Ascending aorta (tissue), 2 donors: ENCODE data around the gene TPSD1. TPM values are rescaled to one million over a fixed set of nuclear protein-coding genes. Genes with fewer than 3 reads are reported as not detected.

Source experiments
- DNase-seq, 2 donors: peaks; one replicate each; pipeline ENCODE4 v3.0.0-alpha.2; 2019; ENCODE audit warnings: low spot score in 2 of 2
- H3K27ac ChIP-seq, 2 donors: fragments of 200-600 bp; sonication (generic); one replicate each; pipeline ENCODE4 v1.5.1; 2016 to 2017; ENCODE audit warnings: mild to moderate bottlenecking in 1 of 2
- H3K27me3 ChIP-seq: fragments of 200-600 bp; sonication (generic); one replicate; pipeline ENCODE4 v1.5.1; 2017
- H3K36me3 ChIP-seq, 2 donors: fragments of 200-600 bp; sonication (generic); one replicate each; pipeline ENCODE4 v1.5.1; 2016
- H3K4me1 ChIP-seq, 2 donors: fragments of 200-600 bp; sonication (generic); one replicate each; pipeline ENCODE4 v1.5.1; 2016 to 2017; ENCODE audit warnings: mild to moderate bottlenecking in 1 of 2
- H3K4me3 ChIP-seq, 2 donors: fragments of 200-600 bp; sonication (generic); one replicate each; pipeline ENCODE4 v1.5.1; 2016 to 2017; ENCODE audit warnings: mild to moderate bottlenecking in 1 of 2
- H3K9me3 ChIP-seq, 2 donors: fragments of 200-600 bp; sonication (generic); one replicate each; pipeline ENCODE4 v1.5.1; 2016
- intact Hi-C: fragments of 100-400 bp; cut with DNase I; formaldehyde crosslinking; loops from one replicate; pipeline ENCODE4 v1.15.1; 2023
- total RNA-seq: library from RNA; depleted of rRNA; stranded (reverse); fragments of >200 nt; gene quantifications from one replicate; pipeline ENCODE4 v1.1.0, GENCODE V29; 2016
- TF ChIP-seq, protein P1 (sequence below), 3 experiments: fragments of 200-600 bp in 2 of 3; fragments of 450-650 bp in 1 of 3; sonication (generic) in 2 of 3; IDR thresholded peaks; one replicate each; pipeline ENCODE4 v1.5.1; 2016 to 2019; ENCODE audit warnings: antibody characterized with exemption in 3 of 3, mild to moderate bottlenecking in 1 of 3, moderate library complexity in 1 of 3

TPSD1 gene
- total RNA-seq, 1 donor from 2014 or later, result 20.8 TPM

DNA sequence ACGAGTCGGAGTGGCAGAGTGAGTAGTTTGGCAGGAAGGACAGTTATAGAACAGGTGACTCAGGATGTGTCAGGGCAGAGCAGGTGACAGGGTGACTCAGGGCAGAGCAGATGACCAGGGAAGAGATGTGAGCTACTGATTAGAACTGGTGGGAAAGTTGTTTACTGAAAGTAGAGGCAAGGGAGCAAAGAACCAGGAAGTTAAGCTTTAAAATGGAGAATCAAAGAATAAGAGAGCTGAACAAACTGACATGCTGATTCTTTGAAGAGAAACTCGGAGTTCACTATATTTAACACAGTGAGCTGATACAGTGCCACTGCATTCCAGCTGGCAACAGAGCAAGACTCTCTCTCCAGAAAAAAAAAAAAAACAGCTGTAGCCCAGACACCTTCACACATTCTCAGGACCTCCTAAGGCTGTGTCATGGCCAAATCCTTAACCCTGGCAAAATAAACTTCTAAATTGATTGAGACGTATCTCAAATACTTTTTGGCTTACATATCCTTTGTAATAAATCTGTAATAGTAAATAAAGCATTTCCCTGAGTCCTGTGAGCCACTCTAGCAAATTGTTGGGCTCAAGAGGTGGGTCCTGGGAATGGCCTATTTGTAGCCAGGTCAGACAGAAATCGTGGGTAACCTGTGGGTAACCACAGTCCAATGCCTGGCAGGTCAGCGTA is 41.3 kb downstream of the TPSD1 start:
- TF ChIP-seq, protein P1, sequence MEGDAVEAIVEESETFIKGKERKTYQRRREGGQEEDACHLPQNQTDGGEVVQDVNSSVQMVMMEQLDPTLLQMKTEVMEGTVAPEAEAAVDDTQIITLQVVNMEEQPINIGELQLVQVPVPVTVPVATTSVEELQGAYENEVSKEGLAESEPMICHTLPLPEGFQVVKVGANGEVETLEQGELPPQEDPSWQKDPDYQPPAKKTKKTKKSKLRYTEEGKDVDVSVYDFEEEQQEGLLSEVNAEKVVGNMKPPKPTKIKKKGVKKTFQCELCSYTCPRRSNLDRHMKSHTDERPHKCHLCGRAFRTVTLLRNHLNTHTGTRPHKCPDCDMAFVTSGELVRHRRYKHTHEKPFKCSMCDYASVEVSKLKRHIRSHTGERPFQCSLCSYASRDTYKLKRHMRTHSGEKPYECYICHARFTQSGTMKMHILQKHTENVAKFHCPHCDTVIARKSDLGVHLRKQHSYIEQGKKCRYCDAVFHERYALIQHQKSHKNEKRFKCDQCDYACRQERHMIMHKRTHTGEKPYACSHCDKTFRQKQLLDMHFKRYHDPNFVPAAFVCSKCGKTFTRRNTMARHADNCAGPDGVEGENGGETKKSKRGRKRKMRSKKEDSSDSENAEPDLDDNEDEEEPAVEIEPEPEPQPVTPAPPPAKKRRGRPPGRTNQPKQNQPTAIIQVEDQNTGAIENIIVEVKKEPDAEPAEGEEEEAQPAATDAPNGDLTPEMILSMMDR (IDR thresholded peaks at IDR 0.05), result no peak
- H3K36me3 ChIP-seq, result no peaks in the 10 kb centered on the region
- H3K27ac ChIP-seq, result no peak overlapping the region
- peaks cover 9% of the 10 kb centered on the region for H3K27me3 ChIP-seq
- H3K4me3 ChIP-seq, result no peak overlapping the region
- DNase-seq, result no peak
- intact Hi-C loops, result no loop called here
- peaks cover 0 to 4% of the 10 kb centered on the region in 2 donors for H3K4me1 ChIP-seq
- no peaks in the 10 kb centered on the region for H3K9me3 ChIP-seq

DNA sequence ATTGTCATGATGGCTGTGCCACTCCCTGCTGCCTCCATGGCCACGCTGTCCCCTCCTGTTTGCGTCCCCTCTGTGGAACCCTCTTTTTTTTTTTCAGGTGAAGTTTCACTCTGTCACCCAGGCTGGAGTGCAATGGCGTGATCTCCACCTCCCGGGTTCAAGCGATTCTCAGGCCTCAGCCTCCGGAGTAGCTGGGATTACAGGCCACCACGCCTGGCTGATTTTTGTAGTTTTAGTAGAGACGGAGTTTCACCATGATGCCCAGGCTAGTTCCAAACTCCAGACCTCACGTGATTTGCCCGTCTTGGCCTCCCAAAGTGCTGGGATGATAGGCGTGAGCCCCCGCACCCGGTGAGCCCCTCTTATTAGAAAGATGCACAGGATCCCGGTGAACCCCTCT is 42.5 kb downstream of the TPSD1 start:
- Histone ChIP-seq H3K27me3 (peaks cover 9% of the 10 kb centered on the region), H3K9me3 (no peaks in the 10 kb centered on the region), H3K4me1 (peaks cover 0 to 4% of the 10 kb centered on the region in 2 donors), H3K36me3 (no peaks in the 10 kb centered on the region), H3K27ac (no peak overlapping the region), H3K4me3 (no peak overlapping the region)
- intact Hi-C loops, result no loop called here
- TF ChIP-seq, protein P1 (IDR thresholded peaks at IDR 0.05), result no peak
- DNase-seq, result no peak

DNA sequence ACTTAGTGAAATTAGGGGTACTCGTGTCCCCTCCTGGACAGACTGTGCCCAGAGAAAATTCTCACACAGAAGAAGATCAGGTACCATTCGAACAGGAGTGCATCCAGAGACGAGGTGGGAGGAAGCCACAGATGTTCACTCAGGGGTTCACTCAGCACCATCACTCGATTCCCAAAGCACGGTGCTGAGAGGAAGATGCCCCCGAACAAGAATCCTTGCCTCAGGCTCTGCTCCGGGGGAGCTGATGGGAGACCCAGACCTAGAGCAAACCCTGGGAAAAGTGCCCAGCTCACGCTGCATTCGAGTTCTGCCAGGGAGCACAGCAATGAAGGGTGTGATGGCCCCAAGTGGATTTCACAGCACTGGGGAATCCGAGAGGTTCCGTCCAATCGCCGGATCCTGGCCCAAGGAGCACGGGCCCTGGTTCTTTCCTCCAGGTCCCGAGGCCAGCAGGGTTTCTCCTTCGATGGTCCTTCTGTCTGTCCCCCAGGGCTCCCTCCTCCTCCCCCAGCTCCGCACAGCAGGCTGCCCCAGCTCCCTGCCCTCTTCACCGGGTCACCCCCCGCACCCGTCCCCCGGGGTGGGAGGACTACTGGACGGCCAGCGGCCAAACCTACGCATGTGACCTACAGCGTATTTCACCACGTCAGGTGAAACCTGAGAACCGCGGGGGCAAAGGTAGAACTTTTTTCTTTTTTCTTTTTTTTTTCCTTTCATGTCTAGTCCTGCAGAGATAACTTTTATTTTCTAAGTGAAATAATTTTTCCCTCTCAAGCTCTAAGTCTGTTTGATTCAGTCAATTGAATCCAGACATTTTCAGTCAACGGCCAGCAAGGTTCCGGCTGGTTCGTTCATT is 43.4 kb downstream of the TPSD1 start:
- no peak overlapping the region for H3K27ac ChIP-seq
- intact Hi-C loops, result no loop called here
- H3K27me3 ChIP-seq, result peaks cover 9% of the 10 kb centered on the region
- H3K9me3 ChIP-seq, result no peaks in the 10 kb centered on the region
- TF ChIP-seq, protein P1 (IDR thresholded peaks at IDR 0.05), result no peak
- H3K36me3 ChIP-seq, result no peaks in the 10 kb centered on the region
- peaks cover 0 to 4% of the 10 kb centered on the region in 2 donors for H3K4me1 ChIP-seq
- DNase-seq, result no peak
- no peak overlapping the region for H3K4me3 ChIP-seq

DNA sequence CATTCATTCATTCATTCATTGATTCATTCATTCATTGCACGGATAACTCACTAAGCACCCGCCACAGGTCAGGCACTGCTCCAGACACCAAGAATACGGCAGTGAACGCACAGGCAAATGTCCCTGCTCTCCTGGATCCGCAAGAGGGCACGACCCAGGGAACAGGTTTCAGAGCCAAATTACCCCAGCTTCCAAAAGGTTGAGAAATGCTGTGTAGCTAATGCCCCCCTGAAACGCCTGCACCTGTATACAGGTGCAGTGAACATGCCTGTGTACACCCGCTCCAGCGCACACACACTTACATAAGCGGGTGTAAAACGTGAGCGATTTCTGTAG is 44.0 kb downstream of the TPSD1 start:
- no peak overlapping the region for H3K27ac ChIP-seq
- intact Hi-C loops, result no loop called here
- H3K36me3 ChIP-seq, result no peaks in the 10 kb centered on the region
- no peaks in the 10 kb centered on the region for H3K9me3 ChIP-seq
- H3K4me1 ChIP-seq, result peaks cover 0 to 4% of the 10 kb centered on the region in 2 donors
- no peak overlapping the region for H3K4me3 ChIP-seq
- no peak for DNase-seq
- TF ChIP-seq, protein P1 (IDR thresholded peaks at IDR 0.05), result no peak
- H3K27me3 ChIP-seq, result peaks cover 9% of the 10 kb centered on the region

DNA sequence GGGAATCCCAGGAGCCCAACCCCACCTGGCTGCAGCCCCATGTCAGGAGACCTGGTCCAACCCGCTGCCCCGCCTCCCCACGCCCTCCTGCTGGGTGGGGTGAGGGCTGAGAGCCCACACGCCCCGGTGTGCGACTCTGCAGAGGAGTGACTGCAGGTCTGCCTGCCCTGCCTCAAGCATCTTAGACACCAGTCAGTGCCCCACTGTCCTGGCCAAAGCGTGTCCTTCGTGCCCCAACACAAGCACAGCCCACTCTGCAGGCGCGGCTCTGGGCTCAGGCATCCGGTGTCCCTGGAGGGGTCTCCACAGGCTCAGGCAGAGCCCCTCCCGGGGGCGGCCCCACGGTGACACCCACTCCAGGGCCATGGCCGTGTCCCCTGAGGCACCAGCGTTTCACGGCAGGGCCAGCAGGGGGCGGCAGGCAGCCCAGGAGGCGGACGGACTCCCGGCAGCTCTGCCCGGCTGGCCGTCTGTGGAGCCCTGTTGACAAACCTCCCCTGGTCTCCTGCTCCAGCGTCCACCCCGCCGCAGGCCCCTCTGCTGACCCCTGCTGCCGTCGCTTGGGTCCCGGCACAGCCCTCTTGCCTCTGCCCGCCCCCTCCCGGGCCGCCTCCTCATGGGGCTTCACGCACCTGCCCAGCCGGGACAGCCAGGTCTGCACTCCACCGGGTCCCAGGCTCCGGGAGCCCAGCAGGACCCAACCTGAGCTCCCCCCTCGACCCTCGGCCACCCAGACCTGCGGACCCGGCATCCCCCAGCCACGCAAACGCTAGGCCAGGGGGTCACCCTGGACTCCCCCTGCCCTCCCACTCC is 45.0 kb downstream of the TPSD1 start:
- DNase-seq, result peak in 1 of 2 donors; percentile 76
- Histone ChIP-seq H3K36me3 (no peaks in the 10 kb centered on the region), H3K27me3 (peaks cover 9% of the 10 kb centered on the region), H3K4me3 (peak overlapping the region in 1 of 2 donors; percentile 12), H3K27ac (no peak overlapping the region), H3K9me3 (no peaks in the 10 kb centered on the region), H3K4me1 (peaks cover 0 to 4% of the 10 kb centered on the region in 2 donors)
- intact Hi-C loops, result no loop called here
- TF ChIP-seq, protein P1 (IDR thresholded peaks at IDR 0.05), result peak; percentile 50 to 78 (median 69)
